Sigmoid colon (tissue), 7 donors: Measurements from ENCODE around the gene ZNF213. TPM values are rescaled to one million over a fixed set of nuclear protein-coding genes. Genes with fewer than 3 reads are reported as not detected.

ENCODE experiments used
- DNase-seq: peaks from one replicate; pipeline ENCODE4 v3.0.0-alpha.2; 2019
- H3K27ac ChIP-seq, 4 donors: fragments of 200-600 bp; sonication (generic); one replicate each; pipeline ENCODE4 v1.5.1; 2016 to 2019; ENCODE audit warnings: mild to moderate bottlenecking in 1 of 4
- H3K27me3 ChIP-seq, 3 donors: fragments of 200-600 bp; sonication (generic); one replicate each; pipeline ENCODE4 v1.5.1; 2019; ENCODE audit warnings: mild to moderate bottlenecking in 1 of 3
- H3K36me3 ChIP-seq, 4 donors: fragments of 200-600 bp; sonication (generic); one replicate each; pipeline ENCODE4 v1.5.1; 2016 to 2019
- H3K4me1 ChIP-seq, 4 donors: fragments of 200-600 bp; sonication (generic); one replicate each; pipeline ENCODE4 v1.5.1; 2017 to 2019
- H3K4me3 ChIP-seq, 4 donors: fragments of 200-600 bp; sonication (generic); one replicate each; pipeline ENCODE4 v1.5.1; 2017 to 2019; ENCODE audit warnings: mild to moderate bottlenecking in 2 of 4, moderate library complexity in 1 of 4
- H3K9me3 ChIP-seq, 4 donors: fragments of 200-600 bp in 3 of 4; sonication (generic) in 3 of 4; one replicate each; pipeline versions ENCODE4 v1.5.1 to v1.6.1; 2013 to 2019
- EP300 ChIP-seq, 4 donors: sonication (generic); formaldehyde crosslinking; IDR thresholded peaks; one replicate each; pipeline ENCODE4 v1.6.1; 2017; ENCODE audit warnings: antibody characterized with exemption in 4 of 4
- POLR2A ChIP-seq, 2 donors: fragments of 450-650 bp; IDR thresholded peaks; one replicate each; pipeline ENCODE4 v1.6.1; 2016; ENCODE audit warnings: antibody characterized with exemption in 2 of 2, mild to moderate bottlenecking in 2 of 2, moderate library complexity in 2 of 2
- POLR2AphosphoS5 ChIP-seq, 4 donors: sonication (generic); formaldehyde crosslinking; IDR thresholded peaks; one replicate each; pipeline ENCODE4 v1.6.1; 2017; ENCODE audit warnings: antibody characterized with exemption in 4 of 4
- WGBS, 2 donors: extraction: QIAGEN DNeasy Blood & Tissue Kit; methylation state at CpG; one replicate each; pipeline ENCODE4 v1.1.7; 2013; 5-methylcytosine and 5-hydroxymethylcytosine counted together
- intact Hi-C: fragments of 100-400 bp; cut with DNase I; formaldehyde crosslinking; loops from one replicate; pipeline ENCODE4 v1.15.1; 2023
- polyA plus RNA-seq, 3 donors: library from polyadenylated mRNA; stranded (reverse); fragments of 200-250 nt; gene quantifications; one replicate each; pipeline ENCODE4 v1.2.3, GENCODE V29; 2013
- total RNA-seq, 4 donors: library from RNA; depleted of rRNA; stranded (reverse); fragments of >200 nt; gene quantifications; one replicate each; pipeline ENCODE4 v1.1.0, GENCODE V29; 2016
- TF ChIP-seq, protein P1 (sequence below), 4 experiments: fragments of 450-650 bp in 3 of 4; fragments of 200-600 bp in 1 of 4; IDR thresholded peaks; one replicate each; pipeline ENCODE4 v1.5.1; 2016 to 2019; ENCODE audit warnings: antibody characterized with exemption in 4 of 4, mild to moderate bottlenecking in 3 of 4, moderate library complexity in 2 of 4
- donor health status: healthy with polysubstance abuse.
- donor health status: Bipolar disorder and iron deficiency.
- donor health status: healthy.

ZNF213 gene
- total and polyA plus RNA-seq, 7 donors, result 2.6 to 11.3 (median 7.2) TPM

- WGBS, 2 donors, result 0 to 1% methylated on average over 27 of the region's 27 CpGs
- peak overlapping the region; percentile 52 to 92 (median 78) for H3K4me3 ChIP-seq
- H3K4me1 ChIP-seq, result peaks cover 0 to 27% (median 16%) of the 10 kb centered on the region in 4 donors
- no peak for DNase-seq
- H3K36me3 ChIP-seq, result no peaks in the 10 kb centered on the region
- no peaks in the 10 kb centered on the region for H3K9me3 ChIP-seq
- intact Hi-C loops, result loop anchor here (10.0 kb wide), 2 partner anchors 243 to 383 kb away; partner anchors contain the start of genes ELOB and FLYWCH1
- H3K27ac ChIP-seq, result peak overlapping the region; percentile 78 to 87 (median 86)
- TF ChIP-seq, protein P1, sequence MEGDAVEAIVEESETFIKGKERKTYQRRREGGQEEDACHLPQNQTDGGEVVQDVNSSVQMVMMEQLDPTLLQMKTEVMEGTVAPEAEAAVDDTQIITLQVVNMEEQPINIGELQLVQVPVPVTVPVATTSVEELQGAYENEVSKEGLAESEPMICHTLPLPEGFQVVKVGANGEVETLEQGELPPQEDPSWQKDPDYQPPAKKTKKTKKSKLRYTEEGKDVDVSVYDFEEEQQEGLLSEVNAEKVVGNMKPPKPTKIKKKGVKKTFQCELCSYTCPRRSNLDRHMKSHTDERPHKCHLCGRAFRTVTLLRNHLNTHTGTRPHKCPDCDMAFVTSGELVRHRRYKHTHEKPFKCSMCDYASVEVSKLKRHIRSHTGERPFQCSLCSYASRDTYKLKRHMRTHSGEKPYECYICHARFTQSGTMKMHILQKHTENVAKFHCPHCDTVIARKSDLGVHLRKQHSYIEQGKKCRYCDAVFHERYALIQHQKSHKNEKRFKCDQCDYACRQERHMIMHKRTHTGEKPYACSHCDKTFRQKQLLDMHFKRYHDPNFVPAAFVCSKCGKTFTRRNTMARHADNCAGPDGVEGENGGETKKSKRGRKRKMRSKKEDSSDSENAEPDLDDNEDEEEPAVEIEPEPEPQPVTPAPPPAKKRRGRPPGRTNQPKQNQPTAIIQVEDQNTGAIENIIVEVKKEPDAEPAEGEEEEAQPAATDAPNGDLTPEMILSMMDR (IDR thresholded peaks at IDR 0.05), result no peak
- TF ChIP-seq POLR2A (IDR thresholded peaks at IDR 0.05) (no peak), EP300 (IDR thresholded peaks at IDR 0.05) (no peak), POLR2AphosphoS5 (IDR thresholded peaks at IDR 0.05) (no peak)
- peaks cover 0 to 31% (median 6%) of the 10 kb centered on the region in 3 donors for H3K27me3 ChIP-seq
Measured at GRCh38 chr16:3158026-3158509, 23.2 kb downstream of the ZNF213 start.

GRCh38 chr16:3158510-3159314, 23.9 kb downstream of the ZNF213 start:
- peaks cover 0 to 27% (median 16%) of the 10 kb centered on the region in 4 donors for H3K4me1 ChIP-seq
- intact Hi-C loops, result loop anchor here (10.0 kb wide), 2 partner anchors 244 to 384 kb away; partner anchors contain the start of genes ELOB and FLYWCH1

DNA sequence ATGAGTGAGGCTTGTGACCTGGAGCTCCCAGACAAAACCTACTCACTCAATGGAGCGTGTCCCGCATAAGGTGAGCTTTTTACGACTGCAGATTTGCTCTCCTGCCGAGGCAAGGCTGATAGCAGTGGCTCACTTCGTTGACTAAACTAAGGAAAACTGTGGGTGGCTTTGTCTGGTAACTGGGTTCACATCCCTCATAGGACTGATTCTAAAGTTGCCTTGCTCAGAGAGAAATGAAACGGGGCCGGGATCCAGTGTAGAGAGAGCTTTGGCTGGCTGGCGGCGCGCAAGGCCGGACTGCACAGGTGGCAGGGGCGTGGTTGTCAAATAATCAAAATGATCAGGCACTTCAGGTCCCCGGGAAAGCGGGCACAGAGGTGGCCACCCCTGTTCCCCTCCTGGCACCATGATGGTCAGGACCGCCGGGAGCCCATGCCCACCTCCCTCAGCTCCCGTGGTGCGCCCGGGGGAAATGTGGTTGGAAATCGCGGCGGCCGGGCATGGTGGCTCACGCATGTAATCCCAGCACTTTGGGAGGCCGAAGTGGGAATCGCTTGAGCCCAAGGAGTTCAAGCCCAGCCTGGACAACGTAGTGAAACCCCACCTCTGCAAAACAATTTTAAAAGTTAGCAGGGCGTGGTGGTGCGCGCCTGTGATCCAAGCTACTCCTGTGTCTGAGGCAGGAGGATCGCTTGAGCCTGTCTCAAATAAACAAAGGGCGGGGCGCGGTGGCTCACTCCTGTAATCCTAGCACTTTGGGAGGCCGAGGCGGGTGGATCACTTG, 26.6 kb downstream of the ZNF213 start:
- WGBS, 2 donors, result 32 to 80% methylated on average over 36 of the region's 36 CpGs
- Histone ChIP-seq H3K27ac (no peak overlapping the region), H3K27me3 (peaks cover 0 to 38% (median 6%) of the 10 kb centered on the region in 3 donors), H3K4me1 (peaks cover 0 to 32% (median 19%) of the 10 kb centered on the region in 4 donors), H3K36me3 (no peaks in the 10 kb centered on the region), H3K9me3 (no peaks in the 10 kb centered on the region), H3K4me3 (no peak overlapping the region)
- no peak for TF ChIP-seq EP300 (IDR thresholded peaks at IDR 0.05)
- no peak for TF ChIP-seq POLR2A (IDR thresholded peaks at IDR 0.05)
- TF ChIP-seq, protein P1 (IDR thresholded peaks at IDR 0.05), result no peak
- TF ChIP-seq POLR2AphosphoS5 (IDR thresholded peaks at IDR 0.05), result no peak
- intact Hi-C loops, result no loop called here
- peak; percentile 53 for DNase-seq

More at GRCh38 chr16:3158510-3159314, 23.9 kb downstream of the ZNF213 start:
- Histone ChIP-seq H3K27me3 (peaks cover 0 to 38% (median 6%) of the 10 kb centered on the region in 3 donors), H3K27ac (peak overlapping the region; percentile 78 to 87 (median 86)), H3K9me3 (no peaks in the 10 kb centered on the region), H3K36me3 (no peaks in the 10 kb centered on the region), H3K4me3 (peak overlapping the region; percentile 52 to 92 (median 78))
- DNase-seq, result peak; percentile 95
- 1 to 2% methylated on average over 70 of the region's 70 CpGs for WGBS, 2 donors
- TF ChIP-seq POLR2A (IDR thresholded peaks at IDR 0.05) (no peak), POLR2AphosphoS5 (IDR thresholded peaks at IDR 0.05) (peak in 3 of 4 donors; percentile 6 to 42 (median 10))

DNA sequence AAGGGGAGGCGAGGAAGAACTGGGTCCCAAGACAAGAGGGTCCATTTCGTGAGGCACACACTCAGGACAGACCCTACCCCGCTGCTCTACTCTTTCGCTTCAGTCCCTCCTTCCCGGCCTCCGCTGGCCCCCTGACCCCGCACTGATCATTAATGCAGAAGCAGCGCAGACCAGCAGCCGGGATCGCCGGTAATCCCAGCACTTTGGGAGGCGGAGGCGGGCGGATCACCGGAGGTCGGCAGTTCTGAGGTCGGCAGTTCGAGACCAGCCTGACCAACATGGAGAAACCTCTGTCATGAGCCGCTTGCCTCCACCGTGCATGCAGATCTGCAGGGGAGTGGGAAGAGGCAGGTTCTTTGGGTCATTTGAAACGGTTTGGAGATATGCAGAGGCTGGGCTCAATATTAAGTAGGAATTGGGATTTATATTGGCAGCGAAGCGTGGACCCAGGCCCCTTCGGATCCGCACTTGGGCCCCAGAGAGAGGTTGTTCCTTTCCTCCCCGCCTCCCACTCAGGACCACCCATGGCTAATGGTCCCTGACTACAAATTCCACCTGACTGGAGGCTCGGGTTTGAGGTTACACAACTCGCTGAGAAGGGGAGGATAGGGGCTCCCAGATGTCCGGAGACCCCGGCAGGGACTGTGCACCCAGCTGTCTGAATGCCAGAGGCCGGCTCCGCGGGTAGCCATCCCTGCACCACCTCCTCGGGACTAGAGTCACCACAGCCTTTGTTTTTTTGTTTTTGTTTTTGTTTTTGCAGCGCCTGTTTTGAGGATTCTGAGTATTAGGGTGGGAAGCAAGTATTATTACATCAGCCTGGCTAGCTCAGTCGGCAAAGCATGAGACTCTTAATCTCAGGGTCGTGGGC, 29.5 kb downstream of the ZNF213 start:
- Histone ChIP-seq H3K27ac (no peak overlapping the region), H3K27me3 (peaks cover 6 to 55% (median 11%) of the 10 kb centered on the region in 3 donors), H3K9me3 (no peaks in the 10 kb centered on the region), H3K4me3 (no peak overlapping the region), H3K36me3 (no peaks in the 10 kb centered on the region), H3K4me1 (peaks cover 0 to 14% (median 6%) of the 10 kb centered on the region in 4 donors)
- intact Hi-C loops, result no loop called here
- TF ChIP-seq POLR2A (IDR thresholded peaks at IDR 0.05), result no peak
- TF ChIP-seq POLR2AphosphoS5 (IDR thresholded peaks at IDR 0.05), result no peak
- TF ChIP-seq, protein P1 (IDR thresholded peaks at IDR 0.05), result no peak
- no peak for TF ChIP-seq EP300 (IDR thresholded peaks at IDR 0.05)
- 79 to 89% methylated on average over 37 of the region's 37 CpGs for WGBS, 2 donors
- no peak for DNase-seq
